CD4-positive, alpha-beta T cell (primary cell): ENCODE measurements around the gene PANK3. TPM values are rescaled to one million over a fixed set of nuclear protein-coding genes. Genes with fewer than 3 reads are reported as not detected.

Experiments used
- ATAC-seq: fragments of 200-7000 bp; cut with Tn5 transposase; one replicate; pipeline ENCODE4 v1.10.0; 2022; ENCODE audit warnings: mild to moderate bottlenecking; ENCODE audit not compliant: poor library complexity
- CTCF ChIA-PET: fragments of 350-600 bp; sonication (Branson Sonifier 250); formaldehyde crosslinking; loops from one replicate; lab custom pipeline; 2021; ENCODE audit warnings: antibody characterized with exemption, inconsistent platforms; lab: Charles Lee
- POLR2A ChIA-PET: fragments of 350-600 bp; sonication (Branson Sonifier 250); formaldehyde crosslinking; loops from one replicate; lab custom pipeline; 2021; ENCODE audit warnings: antibody characterized with exemption, inconsistent platforms; lab: Charles Lee
- DNase-seq, 14 experiments: peaks; one replicate each; pipeline ENCODE4 v3.0.0-alpha.2; 2013 to 2020; ENCODE audit warnings: mixed read lengths in 2 of 14
- H3K27ac ChIP-seq, 2 donors: one replicate each; pipeline versions ENCODE4 v1.5.1 to v1.7.0; 2013; ENCODE audit warnings: low read length in 2 of 2, low read depth in 1 of 2, mild to moderate bottlenecking in 1 of 2
- H3K27me3 ChIP-seq, 2 experiments: 1 replicate in 1 of 2; 2 replicates in 1 of 2; pipeline versions ENCODE4 v1.6.1 to v1.7.0; 2013; ENCODE audit warnings: low read length in 2 of 2, control low read depth in 1 of 2, mild to moderate bottlenecking in 1 of 2, moderate library complexity in 1 of 2; ENCODE audit not compliant: insufficient read depth in 2 of 2, control insufficient read depth in 1 of 2
- H3K36me3 ChIP-seq: one replicate; pipeline ENCODE4 v1.6.1; 2013; ENCODE audit warnings: low read length, control low read depth; ENCODE audit not compliant: insufficient read depth
- H3K4me1 ChIP-seq: one replicate; pipeline ENCODE4 v1.6.1; 2013; ENCODE audit warnings: low read length, control low read depth; ENCODE audit not compliant: insufficient read depth
- H3K4me3 ChIP-seq: one replicate; pipeline ENCODE4 v1.5.1; 2013; ENCODE audit warnings: mild to moderate bottlenecking, low read length, moderate library complexity
- H3K9me3 ChIP-seq, 2 experiments: 1 replicate in 1 of 2; 2 replicates in 1 of 2; pipeline versions ENCODE4 v1.6.1 to v1.7.0; 2013; ENCODE audit warnings: low read length in 2 of 2, mild to moderate bottlenecking in 2 of 2, control low read depth in 1 of 2, moderate library complexity in 1 of 2; ENCODE audit not compliant: control insufficient read depth in 1 of 2, insufficient read depth in 1 of 2
- H3K27ac Mint-ChIP-seq: one replicate; pipeline ENCODE4 v1.8.0; 2020; ENCODE audit warnings: mixed read lengths
- H3K27me3 Mint-ChIP-seq: one replicate; pipeline ENCODE4 v1.8.0; 2021; ENCODE audit warnings: mixed read lengths
- H3K36me3 Mint-ChIP-seq: one replicate; pipeline ENCODE4 v1.8.0; 2021; ENCODE audit warnings: low read depth, mixed read lengths
- H3K4me1 Mint-ChIP-seq: one replicate; pipeline ENCODE4 v1.8.0; 2021; ENCODE audit warnings: low read depth, mixed read lengths
- H3K4me3 Mint-ChIP-seq: one replicate; pipeline ENCODE4 v1.8.0; 2020; ENCODE audit warnings: mild to moderate bottlenecking, mixed read lengths
- H3K9me3 Mint-ChIP-seq: one replicate; pipeline ENCODE4 v1.8.0; 2020; ENCODE audit warnings: mixed read lengths
- CTCF ChIP-seq: fragments of 200-600 bp; IDR thresholded peaks from one replicate; pipeline ENCODE4 v1.8.0; 2022; ENCODE audit warnings: antibody characterized with exemption, mild to moderate bottlenecking
- intact Hi-C, 2 experiments: fragments of 100-400 bp; cut with DNase I in 1 of 2; cut with micrococcal nuclease in 1 of 2; formaldehyde crosslinking; loops; one replicate each; pipeline versions ENCODE4 v1.15.1 to v1.9.0; 2023 to 2025; cut with DNase I, micrococcal nuclease
- total RNA-seq, 174 experiments: library from RNA in 2 of 174; stranded (reverse) in 2 of 174; gene quantifications; one replicate each; pipeline ENCODE4 v1.2.3 and lab custom pipeline; 2021 to 2026

PANK3 gene
- total RNA-seq, 2 experiments from 2014 or later: 34.2 to 34.7 TPM

- CTCF ChIA-PET: no interaction called here
- no peak for ATAC-seq
Observed at GRCh38 chr5:168608386-168608785, 29.2 kb upstream of the PANK3 start.

GRCh38 chr5:168607946-168608345 is 28.8 kb upstream of the PANK3 start:
- Mint-ChIP-seq H3K27me3 (peaks cover 4% of the 10 kb centered on the region), H3K9me3 (peaks cover 1% of the 10 kb centered on the region), H3K4me3 (no peak overlapping the region), H3K36me3 (no peaks in the 10 kb centered on the region), H3K27ac (no peak overlapping the region), H3K4me1 (peaks cover 4% of the 10 kb centered on the region)
- Histone ChIP-seq H3K27me3 (no peaks in the 10 kb centered on the region), H3K36me3 (no peaks in the 10 kb centered on the region), H3K27ac (no peak overlapping the region), H3K4me3 (no peak overlapping the region), H3K9me3 (no peaks in the 10 kb centered on the region), H3K4me1 (peaks cover 1% of the 10 kb centered on the region)
- intact Hi-C loops: no loop called here
- TF ChIP-seq CTCF: no peak
- ChIA-PET POLR2A (no interaction called here), CTCF (no interaction called here)
- DNase-seq (no peak), ATAC-seq (no peak)

More at GRCh38 chr5:168608386-168608785, 29.2 kb upstream of the PANK3 start:
- Mint-ChIP-seq H3K4me3 (no peak overlapping the region), H3K27me3 (peaks cover 4% of the 10 kb centered on the region), H3K27ac (no peak overlapping the region), H3K4me1 (peaks cover 8% of the 10 kb centered on the region), H3K9me3 (peaks cover 3% of the 10 kb centered on the region), H3K36me3 (no peaks in the 10 kb centered on the region)
- intact Hi-C loops: no loop called here
- no peak for DNase-seq
- POLR2A ChIA-PET: no interaction called here
- Histone ChIP-seq H3K27ac (no peak overlapping the region), H3K27me3 (no peaks in the 10 kb centered on the region), H3K36me3 (no peaks in the 10 kb centered on the region), H3K4me1 (peaks cover 5% of the 10 kb centered on the region), H3K9me3 (no peaks in the 10 kb centered on the region), H3K4me3 (no peak overlapping the region)
- no peak for TF ChIP-seq CTCF

- ATAC-seq (no peak), DNase-seq (no peak)
- no peaks in the 10 kb centered on the region for H3K9me3 ChIP-seq
- intact Hi-C loops: no loop called here
- Mint-ChIP-seq H3K4me3 (no peak overlapping the region), H3K36me3 (no peaks in the 10 kb centered on the region), H3K9me3 (no peaks in the 10 kb centered on the region), H3K27me3 (peaks cover 4% of the 10 kb centered on the region), H3K4me1 (no peaks in the 10 kb centered on the region), H3K27ac (no peak overlapping the region)
- ChIA-PET POLR2A (no interaction called here), CTCF (no interaction called here)
- H3K36me3 ChIP-seq: no peaks in the 10 kb centered on the region
- no peaks in the 10 kb centered on the region for H3K27me3 ChIP-seq
- TF ChIP-seq CTCF: no peak
- no peaks in the 10 kb centered on the region for H3K4me1 ChIP-seq
- no peak overlapping the region for H3K27ac ChIP-seq
- no peak overlapping the region for H3K4me3 ChIP-seq
Observed at GRCh38 chr5:168606562-168606961, 27.4 kb upstream of the PANK3 start.
